K562 (cell line): ENCODE data around the gene ATAD5. TPM values are rescaled to one million over a fixed set of nuclear protein-coding genes. Genes with fewer than 3 reads are reported as not detected.

ENCODE experiments used
- ATAC-seq: fragments of 200-7000 bp; cut with Tn5 transposase; 3 replicates; pipeline ENCODE4 v1.9.1; 2020; ENCODE audit warnings: moderate library complexity
- BruUV-seq: library from RNA; stranded (reverse); fragments of 400-500 nt; replicated peaks from 2 replicates; lab custom pipeline; 2021; lab: Mats Ljungman, UMichigan
- CTCF ChIA-PET: fragments of 300-600 bp; formaldehyde crosslinking; extraction: SDS; loops from one replicate; lab custom pipeline; 2021; ENCODE audit warnings: low intra/inter-chr PET ratio; lab: Yijun Ruan, JAX
- POLR2A ChIA-PET: fragments of 300-600, 350-650 bp; sonication (Branson Sonifier 250); formaldehyde crosslinking; extraction: SDS; loops from one replicate; lab custom pipeline; 2021; ENCODE audit warnings: antibody characterized with exemption, inconsistent platforms; lab: Yijun Ruan, JAX
- DNase-seq, 4 experiments: peaks; one replicate each; pipeline versions ENCODE4 v3.0.0 to v3.0.0-alpha.2; 2011 to 2018; ENCODE audit warnings: low spot score in 3 of 4, mixed read lengths in 3 of 4; ENCODE audit errors: extremely low read depth in 1 of 4
- FAIRE-seq: peaks from 2 replicates; lab custom pipeline; 2011; peaks lifted over from hg19 to GRCh38; lab: Jason Lieb, UNC
- H2AFZ ChIP-seq: 2 replicates; pipeline ENCODE4 v1.6.0; 2011; ENCODE audit warnings: low read depth, low read length, control low read depth, inconsistent platforms
- H3K27ac ChIP-seq: fragments of 200-600 bp; 3 replicates; pipeline ENCODE4 v1.8.0; 2011; ENCODE audit warnings: low read depth, mild to moderate bottlenecking, control low read depth, inconsistent platforms, low read length, moderate library complexity, mixed read lengths; ENCODE audit errors: extremely low read depth
- H3K27me3 ChIP-seq, 2 experiments: fragments of 300-600 bp in 1 of 2; 2 replicates in 1 of 2; 3 replicates in 1 of 2; pipeline versions ENCODE4 v1.6.0 to v1.8.0; 2011; ENCODE audit warnings: inconsistent platforms in 2 of 2, low read length in 2 of 2, mild to moderate bottlenecking in 1 of 2, mixed read lengths in 1 of 2, moderate library complexity in 1 of 2; ENCODE audit not compliant: control insufficient read depth in 2 of 2, insufficient read depth in 2 of 2
- H3K36me3 ChIP-seq: fragments of 300-600 bp; 3 replicates; pipeline ENCODE4 v1.8.0; 2011; ENCODE audit warnings: mild to moderate bottlenecking, low read length, inconsistent platforms; ENCODE audit not compliant: control insufficient read depth, insufficient read depth
- H3K4me1 ChIP-seq, 2 experiments: fragments of 200-600 bp in 1 of 2; replicated peaks in 1 of 2; 2 replicates in 1 of 2; 3 replicates in 1 of 2; pipeline versions ENCODE4 v1.5.1 to v1.8.0; 2011; ENCODE audit warnings: inconsistent platforms in 2 of 2, low read length in 2 of 2, mild to moderate bottlenecking in 1 of 2, mixed read lengths in 1 of 2, moderate library complexity in 1 of 2; ENCODE audit not compliant: control insufficient read depth in 2 of 2, insufficient read depth in 2 of 2
- H3K4me2 ChIP-seq: 2 replicates; pipeline ENCODE4 v1.6.1; 2011; ENCODE audit warnings: low read length, control low read depth, inconsistent platforms, mixed read lengths; ENCODE audit not compliant: insufficient read depth
- H3K4me3 ChIP-seq: fragments of 200-600 bp; sonication (generic), shearing (Covaris generic); 2 replicates; pipeline ENCODE4 v1.5.1; 2016; ENCODE audit warnings: control low read depth, inconsistent platforms
- H3K79me2 ChIP-seq: fragments of 200-600 bp; 3 replicates; pipeline ENCODE4 v1.8.0; 2011; ENCODE audit warnings: low read length, inconsistent platforms; ENCODE audit not compliant: control insufficient read depth, insufficient read depth
- H3K9ac ChIP-seq, 2 experiments: 2 replicates each; pipeline versions ENCODE4 v1.6.0 to v1.6.1; 2011; ENCODE audit warnings: low read depth in 2 of 2, low read length in 2 of 2, control low read depth in 1 of 2, inconsistent platforms in 1 of 2, mild to moderate bottlenecking in 1 of 2, mixed read lengths in 1 of 2; ENCODE audit not compliant: insufficient read depth in 1 of 2
- H3K9me1 ChIP-seq: one replicate; pipeline ENCODE4 v1.6.0; 2011; ENCODE audit warnings: inconsistent platforms, mild to moderate bottlenecking, low read length, moderate library complexity; ENCODE audit not compliant: control insufficient read depth, insufficient read depth
- H3K9me3 ChIP-seq: replicated peaks from 2 replicates; pipeline ENCODE4 v1.5.1; 2011; ENCODE audit warnings: low read depth, low read length, inconsistent platforms; ENCODE audit not compliant: control insufficient read depth, insufficient read depth
- H4K20me1 ChIP-seq: replicated peaks from 2 replicates; pipeline ENCODE4 v1.6.1; 2011; ENCODE audit warnings: low read length, inconsistent platforms, mixed read lengths; ENCODE audit not compliant: control insufficient read depth, insufficient read depth
- ARID2 ChIP-seq: fragments of 450-650 bp; IDR thresholded peaks from 2 replicates; pipeline ENCODE4 v1.6.1; 2017; ENCODE audit warnings: antibody characterized with exemption, mild to moderate bottlenecking
- BMI1 ChIP-seq: fragments of 150-350 bp; IDR thresholded peaks from 2 replicates; pipeline ENCODE4 v1.6.1; 2014; ENCODE audit warnings: low read length
- PHTF2 ChIP-seq: fragments of 250-450 bp; sonication (Bioruptor Pico); IDR thresholded peaks from 2 replicates; pipeline ENCODE4 v1.5.0; 2021; ENCODE audit warnings: mild to moderate bottlenecking
- RFX5 ChIP-seq: IDR thresholded peaks from 2 replicates; pipeline ENCODE4 v1.6.1; 2011; ENCODE audit warnings: low read depth, mild to moderate bottlenecking, improper control_type of control experiment, low read length
- ZNF140 ChIP-seq: fragments of 250-450 bp; sonication (Bioruptor Pico); IDR thresholded peaks from 2 replicates; pipeline ENCODE4 v1.8.0; 2021; ENCODE audit warnings: moderate library complexity, mild to moderate bottlenecking, inconsistent platforms
- ZNF561 ChIP-seq: fragments of 450-650 bp; formaldehyde crosslinking; conservative IDR thresholded peaks from 2 replicates; pipeline ENCODE4 v1.4.0; 2020; ENCODE audit warnings: mild to moderate bottlenecking, moderate library complexity
- ZNF830 ChIP-seq: fragments of 250-450 bp; sonication (Bioruptor Pico); IDR thresholded peaks from 2 replicates; pipeline ENCODE4 v1.5.0; 2021; ENCODE audit warnings: mild to moderate bottlenecking
- WGBS: fragments of 100-300 bp; shearing (Covaris generic); methylation state at CpG from one replicate; pipeline ENCODE4 v1.1.6; 2016; ENCODE audit warnings: low coverage, mixed read lengths; ENCODE audit not compliant: insufficient coverage; ENCODE audit errors: missing lambda C conversion rate; 5-methylcytosine and 5-hydroxymethylcytosine counted together
- in situ Hi-C: fragments of 300-500 bp; cut with MboI; formaldehyde crosslinking; loops from 4 replicates; pipeline ENCODE4 v1.15.0; 2018; ENCODE audit warnings: inconsistent platforms, mixed read lengths
- intact Hi-C: fragments of 100-400 bp; cut with micrococcal nuclease; formaldehyde crosslinking; loops from 2 replicates; pipeline ENCODE4 v1.14.2; 2022
- polyA plus RNA-seq, 8 experiments: library from polyadenylated mRNA; depleted of rRNA in 4 of 8; stranded (reverse) in 5 of 8; unstranded in 3 of 8; fragments of >200 nt; fragmentation: Nextera tagmentation in 2 of 8; fragmentation: Illumina TruSeq in 1 of 8; extraction: Ambion mirVana in 2 of 8; extraction: Trizol in 1 of 8; gene quantifications; 2 replicates each; pipeline versions ENCODE4 v1.2.1 to v1.2.3, GENCODE V29; 2011 to 2014; ENCODE audit warnings: inconsistent platforms in 1 of 8, missing spikeins in 1 of 8
- total RNA-seq, 7 experiments: library from RNA; depleted of rRNA in 6 of 7; stranded (reverse); fragments of >200 nt in 6 of 7; fragmentation: Illumina TruSeq in 2 of 7; extraction: Trizol in 2 of 7; gene quantifications; 2 replicates each; pipeline versions ENCODE4 v1.2.1 to v1.2.3, GENCODE V29; 2011 to 2021; ENCODE audit warnings: low replicate concordance in 1 of 7
- TF ChIP-seq, protein P1 (sequence below), 3 experiments: IDR thresholded peaks in 2 of 3; conservative IDR thresholded peaks in 1 of 3; 2 replicates each; pipeline ENCODE4 v1.5.1; 2011 to 2012; ENCODE audit warnings: low read length in 3 of 3, mild to moderate bottlenecking in 3 of 3, control low read depth in 2 of 3, improper control_type of control experiment in 1 of 3, inconsistent platforms in 1 of 3, low read depth in 1 of 3, mixed read lengths in 1 of 3, moderate library complexity in 1 of 3; ENCODE audit not compliant: insufficient read depth in 2 of 3
- TF ChIP-seq, protein P2 (sequence below), 2 experiments: fragments of 450-650 bp; IDR thresholded peaks; 2 replicates each; pipeline ENCODE4 v1.6.1; 2016
- TF ChIP-seq, protein P3 (sequence below): fragments of 450-650 bp; formaldehyde crosslinking; conservative IDR thresholded peaks from 2 replicates; pipeline ENCODE4 v1.4.0; 2022; ENCODE audit warnings: mild to moderate bottlenecking, missing genetic modification characterization

ATAD5 gene
- total and polyA plus RNA-seq, 9 of the 15 experiments (the other 6 are each of a cell fraction or from before 2014, with no cell fraction given) = 4.6 to 25.6 (median 19.5) TPM

DNA sequence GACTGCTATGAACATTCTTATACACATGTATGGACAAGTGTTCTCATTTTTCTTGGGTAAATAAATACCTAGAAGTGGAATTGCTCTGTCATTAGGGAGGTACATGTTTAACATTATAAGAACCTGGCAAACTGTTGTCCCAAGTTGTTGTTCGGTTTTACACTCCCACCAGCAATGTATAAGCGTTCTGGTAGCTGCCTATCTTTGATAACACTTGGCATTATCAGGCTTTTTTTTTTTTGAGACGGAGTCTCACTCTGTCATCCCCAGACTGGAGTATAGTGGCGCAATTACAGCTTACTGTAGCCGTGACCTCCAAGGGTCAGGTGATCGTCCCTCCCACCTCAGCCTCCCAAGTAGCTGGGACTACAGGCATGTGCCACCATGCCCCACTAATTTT, 16.3 kb downstream of the ATAD5 start (continued):
- TF ChIP-seq, protein P1, sequence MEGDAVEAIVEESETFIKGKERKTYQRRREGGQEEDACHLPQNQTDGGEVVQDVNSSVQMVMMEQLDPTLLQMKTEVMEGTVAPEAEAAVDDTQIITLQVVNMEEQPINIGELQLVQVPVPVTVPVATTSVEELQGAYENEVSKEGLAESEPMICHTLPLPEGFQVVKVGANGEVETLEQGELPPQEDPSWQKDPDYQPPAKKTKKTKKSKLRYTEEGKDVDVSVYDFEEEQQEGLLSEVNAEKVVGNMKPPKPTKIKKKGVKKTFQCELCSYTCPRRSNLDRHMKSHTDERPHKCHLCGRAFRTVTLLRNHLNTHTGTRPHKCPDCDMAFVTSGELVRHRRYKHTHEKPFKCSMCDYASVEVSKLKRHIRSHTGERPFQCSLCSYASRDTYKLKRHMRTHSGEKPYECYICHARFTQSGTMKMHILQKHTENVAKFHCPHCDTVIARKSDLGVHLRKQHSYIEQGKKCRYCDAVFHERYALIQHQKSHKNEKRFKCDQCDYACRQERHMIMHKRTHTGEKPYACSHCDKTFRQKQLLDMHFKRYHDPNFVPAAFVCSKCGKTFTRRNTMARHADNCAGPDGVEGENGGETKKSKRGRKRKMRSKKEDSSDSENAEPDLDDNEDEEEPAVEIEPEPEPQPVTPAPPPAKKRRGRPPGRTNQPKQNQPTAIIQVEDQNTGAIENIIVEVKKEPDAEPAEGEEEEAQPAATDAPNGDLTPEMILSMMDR (IDR thresholded peaks at IDR 0.05 in 2 of 3, conservative IDR thresholded peaks at IDR 0.05 in 1 of 3; ENCODE audit: insufficient read depth in 2 of 3, low read depth in 1 of 3, low read length in 3 of 3) = no peak
- TF ChIP-seq BMI1 (no peak), ZNF561 (no peak), PHTF2 (CRISPR knock-in tag) (no peak), ARID2 (no peak)
- TF ChIP-seq, protein P2, sequence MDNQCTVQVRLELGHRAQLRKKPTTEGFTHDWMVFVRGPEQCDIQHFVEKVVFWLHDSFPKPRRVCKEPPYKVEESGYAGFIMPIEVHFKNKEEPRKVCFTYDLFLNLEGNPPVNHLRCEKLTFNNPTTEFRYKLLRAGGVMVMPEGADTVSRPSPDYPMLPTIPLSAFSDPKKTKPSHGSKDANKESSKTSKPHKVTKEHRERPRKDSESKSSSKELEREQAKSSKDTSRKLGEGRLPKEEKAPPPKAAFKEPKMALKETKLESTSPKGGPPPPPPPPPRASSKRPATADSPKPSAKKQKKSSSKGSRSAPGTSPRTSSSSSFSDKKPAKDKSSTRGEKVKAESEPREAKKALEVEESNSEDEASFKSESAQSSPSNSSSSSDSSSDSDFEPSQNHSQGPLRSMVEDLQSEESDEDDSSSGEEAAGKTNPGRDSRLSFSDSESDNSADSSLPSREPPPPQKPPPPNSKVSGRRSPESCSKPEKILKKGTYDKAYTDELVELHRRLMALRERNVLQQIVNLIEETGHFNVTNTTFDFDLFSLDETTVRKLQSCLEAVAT (IDR thresholded peaks at IDR 0.05) = no peak
- TF ChIP-seq, all 486 proteins: peak for 0

DNA sequence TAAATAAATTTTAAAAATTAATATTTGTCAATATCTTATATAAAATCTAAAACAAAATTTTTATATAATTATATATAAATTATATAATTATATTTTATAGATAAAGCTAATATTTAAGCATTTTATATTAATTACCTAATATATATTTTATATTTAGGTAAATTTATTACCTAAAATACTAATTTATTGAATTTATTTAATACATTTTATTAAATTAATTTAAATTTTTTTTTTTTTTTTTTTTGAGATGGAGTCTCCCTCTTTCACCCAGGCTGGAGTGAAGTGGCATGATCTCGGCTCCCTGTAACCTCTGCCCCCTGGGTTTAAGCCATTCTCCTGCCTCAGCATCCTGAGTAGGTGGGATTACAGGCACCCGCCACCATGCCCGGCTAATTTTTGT, 22.4 kb downstream of the ATAD5 start:
- Histone ChIP-seq H3K27ac (no peak overlapping the region), H3K9me1 (no peaks in the 10 kb centered on the region), H3K4me1 (no peaks in the 10 kb centered on the region), H3K27me3 (no peaks in the 10 kb centered on the region), H3K79me2 (no peaks in the 10 kb centered on the region), H3K9ac (no peak overlapping the region), H3K4me3 (no peak overlapping the region), H4K20me1 (no peaks in the 10 kb centered on the region), H2AFZ (no peak overlapping the region), H3K9me3 (no peaks in the 10 kb centered on the region), H3K36me3 (peaks cover 82% of the 10 kb centered on the region), H3K4me2 (no peak overlapping the region)
- in situ Hi-C loops (no loop called here), intact Hi-C loops (no loop called here)
- WGBS = 85% methylated on average over 3 of the region's 3 CpGs
- ChIA-PET CTCF (no interaction called here), POLR2A (no interaction called here)
- TF ChIP-seq ZNF140 (CRISPR knock-in tag) = no peak
- TF ChIP-seq RFX5 = no peak
- no peak for TF ChIP-seq ZNF830
- TF ChIP-seq, protein P3, sequence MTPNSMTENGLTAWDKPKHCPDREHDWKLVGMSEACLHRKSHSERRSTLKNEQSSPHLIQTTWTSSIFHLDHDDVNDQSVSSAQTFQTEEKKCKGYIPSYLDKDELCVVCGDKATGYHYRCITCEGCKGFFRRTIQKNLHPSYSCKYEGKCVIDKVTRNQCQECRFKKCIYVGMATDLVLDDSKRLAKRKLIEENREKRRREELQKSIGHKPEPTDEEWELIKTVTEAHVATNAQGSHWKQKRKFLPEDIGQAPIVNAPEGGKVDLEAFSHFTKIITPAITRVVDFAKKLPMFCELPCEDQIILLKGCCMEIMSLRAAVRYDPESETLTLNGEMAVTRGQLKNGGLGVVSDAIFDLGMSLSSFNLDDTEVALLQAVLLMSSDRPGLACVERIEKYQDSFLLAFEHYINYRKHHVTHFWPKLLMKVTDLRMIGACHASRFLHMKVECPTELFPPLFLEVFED (CRISPR knock-in tag) = no peak
- no peak for FAIRE-seq
- BruUV-seq = no TSS peak
- ATAC-seq = no peak
- DNase-seq = no peak
